Loucy (cell line): ENCODE results near the gene CAMSAP1.

ENCODE experiments used
- H2AFZ ChIP-seq: fragments of 200-600 bp; sonication (generic); 2 replicates; pipeline ENCODE4 v1.6.0; 2016; ENCODE audit warnings: antibody characterized with exemption, mild to moderate bottlenecking, low read length, moderate library complexity
- H3F3A ChIP-seq: fragments of 200-600 bp; 2 replicates; pipeline ENCODE4 v1.6.0; 2016; ENCODE audit warnings: antibody characterized with exemption, low read depth, mild to moderate bottlenecking
- H3K27me3 ChIP-seq: fragments of 200-600 bp; sonication (generic); 2 replicates; pipeline ENCODE4 v1.6.1; 2014; ENCODE audit warnings: low read length, mild to moderate bottlenecking; ENCODE audit not compliant: insufficient read depth, poor library complexity, severe bottlenecking
- H3K36me3 ChIP-seq: fragments of 200-600 bp; sonication (generic); 2 replicates; pipeline ENCODE4 v1.6.1; 2016; ENCODE audit warnings: low read length; ENCODE audit not compliant: insufficient read depth
- H3K4me1 ChIP-seq: fragments of 200-600 bp; sonication (generic); 2 replicates; pipeline ENCODE4 v1.5.1; 2014; ENCODE audit warnings: low read length, mild to moderate bottlenecking; ENCODE audit not compliant: insufficient read depth, poor library complexity, severe bottlenecking
- H3K4me2 ChIP-seq: fragments of 200-600 bp; sonication (generic); 2 replicates; pipeline ENCODE4 v1.6.0; 2014; ENCODE audit warnings: antibody characterized with exemption, low read length, low read depth, mild to moderate bottlenecking; ENCODE audit not compliant: poor library complexity, severe bottlenecking
- H3K4me3 ChIP-seq: fragments of 200-600 bp; sonication (generic); 2 replicates; pipeline ENCODE4 v1.5.1; 2014; ENCODE audit warnings: low read length, mild to moderate bottlenecking, mixed read lengths; ENCODE audit not compliant: poor library complexity, severe bottlenecking
- H3K79me2 ChIP-seq: fragments of 200-600 bp; sonication (generic); 2 replicates; pipeline ENCODE4 v1.6.1; 2014; ENCODE audit warnings: low read length; ENCODE audit not compliant: insufficient read depth
- H3K9ac ChIP-seq: fragments of 200-600 bp; sonication (generic); 2 replicates; pipeline ENCODE4 v1.6.0; 2014; ENCODE audit warnings: mild to moderate bottlenecking, low read depth, low read length, moderate library complexity; ENCODE audit not compliant: poor library complexity, severe bottlenecking
- H3K9me2 ChIP-seq: fragments of 200-600 bp; sonication (generic); replicated peaks from 2 replicates; pipeline ENCODE4 v1.6.1; 2016; ENCODE audit warnings: low read depth, low read length, mixed read lengths
- H3K9me3 ChIP-seq: fragments of 200-600 bp; sonication (generic); 2 replicates; pipeline ENCODE4 v1.6.1; 2014; ENCODE audit warnings: mild to moderate bottlenecking, antibody characterized with exemption, low read length, low read depth; ENCODE audit not compliant: insufficient read depth
- H4K20me1 ChIP-seq: fragments of 200-600 bp; sonication (generic); 2 replicates; pipeline ENCODE4 v1.6.0; 2014; ENCODE audit warnings: antibody characterized with exemption, low read length, mild to moderate bottlenecking; ENCODE audit not compliant: insufficient read depth, poor library complexity, severe bottlenecking
- EZH2phosphoT487 ChIP-seq: fragments of 200-600 bp; IDR thresholded peaks from 2 replicates; pipeline ENCODE4 v1.6.1; 2018; ENCODE audit warnings: antibody characterized with exemption, mild to moderate bottlenecking, moderate library complexity, borderline replicate concordance
- TF ChIP-seq, protein P1 (sequence below): fragments of 200-600 bp; sonication (generic); conservative IDR thresholded peaks from 2 replicates; pipeline ENCODE4 v1.5.1; 2014; ENCODE audit warnings: mild to moderate bottlenecking, antibody characterized with exemption, low read length

CAMSAP1 gene

DNA sequence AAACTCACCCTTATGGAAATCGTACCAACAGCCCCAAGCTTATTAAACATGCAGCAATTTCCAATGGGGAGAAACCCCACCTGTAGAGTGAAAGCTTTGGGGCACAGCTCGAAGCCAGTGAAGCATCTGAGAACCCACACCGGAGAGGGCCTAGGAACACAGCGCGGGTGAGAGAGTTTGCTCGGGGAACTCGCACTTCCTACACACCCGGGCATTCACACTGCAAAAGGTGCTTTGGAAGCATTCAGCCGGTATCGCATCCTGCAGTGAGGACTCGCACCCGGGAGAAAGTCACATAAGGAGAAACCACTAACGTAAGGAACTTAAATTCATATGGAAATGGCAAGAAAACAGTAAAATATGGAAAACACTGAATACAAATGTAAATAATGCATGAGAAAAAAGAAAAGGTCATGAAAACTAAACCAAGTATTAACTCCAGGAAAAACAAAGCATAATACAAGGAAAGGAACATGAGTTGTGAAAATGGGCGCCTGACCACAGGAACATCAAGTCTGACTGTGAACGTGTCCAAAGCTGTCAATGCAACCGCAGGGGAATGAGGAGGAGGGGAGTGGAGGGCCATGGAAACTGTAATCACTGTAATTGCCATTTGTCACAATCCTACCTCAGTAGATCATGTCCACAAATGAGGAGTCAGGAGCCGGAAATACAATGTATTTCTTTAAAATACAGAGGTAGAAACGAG is 28.7 kb downstream of the CAMSAP1 start:
- H3K4me3 ChIP-seq, result no peak overlapping the region
- peaks cover 20% of the 10 kb centered on the region; the same call in 1 of the 2 replicates for H3K36me3 ChIP-seq
- peaks cover 45% of the 10 kb centered on the region for H4K20me1 ChIP-seq
- no peak overlapping the region for H3K4me2 ChIP-seq
- H2AFZ ChIP-seq, result no peak overlapping the region
- no peak overlapping the region for H3K9ac ChIP-seq
- no peaks in the 10 kb centered on the region for H3K4me1 ChIP-seq
- no peaks in the 10 kb centered on the region for H3K9me3 ChIP-seq
- no peaks in the 10 kb centered on the region for H3K9me2 ChIP-seq
- H3K27me3 ChIP-seq, result no peaks in the 10 kb centered on the region
- no peaks in the 10 kb centered on the region for H3F3A ChIP-seq
- peaks cover 88% of the 10 kb centered on the region for H3K79me2 ChIP-seq
- TF ChIP-seq EZH2phosphoT487, result no peak
- TF ChIP-seq, protein P1, sequence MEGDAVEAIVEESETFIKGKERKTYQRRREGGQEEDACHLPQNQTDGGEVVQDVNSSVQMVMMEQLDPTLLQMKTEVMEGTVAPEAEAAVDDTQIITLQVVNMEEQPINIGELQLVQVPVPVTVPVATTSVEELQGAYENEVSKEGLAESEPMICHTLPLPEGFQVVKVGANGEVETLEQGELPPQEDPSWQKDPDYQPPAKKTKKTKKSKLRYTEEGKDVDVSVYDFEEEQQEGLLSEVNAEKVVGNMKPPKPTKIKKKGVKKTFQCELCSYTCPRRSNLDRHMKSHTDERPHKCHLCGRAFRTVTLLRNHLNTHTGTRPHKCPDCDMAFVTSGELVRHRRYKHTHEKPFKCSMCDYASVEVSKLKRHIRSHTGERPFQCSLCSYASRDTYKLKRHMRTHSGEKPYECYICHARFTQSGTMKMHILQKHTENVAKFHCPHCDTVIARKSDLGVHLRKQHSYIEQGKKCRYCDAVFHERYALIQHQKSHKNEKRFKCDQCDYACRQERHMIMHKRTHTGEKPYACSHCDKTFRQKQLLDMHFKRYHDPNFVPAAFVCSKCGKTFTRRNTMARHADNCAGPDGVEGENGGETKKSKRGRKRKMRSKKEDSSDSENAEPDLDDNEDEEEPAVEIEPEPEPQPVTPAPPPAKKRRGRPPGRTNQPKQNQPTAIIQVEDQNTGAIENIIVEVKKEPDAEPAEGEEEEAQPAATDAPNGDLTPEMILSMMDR, result no peak

DNA sequence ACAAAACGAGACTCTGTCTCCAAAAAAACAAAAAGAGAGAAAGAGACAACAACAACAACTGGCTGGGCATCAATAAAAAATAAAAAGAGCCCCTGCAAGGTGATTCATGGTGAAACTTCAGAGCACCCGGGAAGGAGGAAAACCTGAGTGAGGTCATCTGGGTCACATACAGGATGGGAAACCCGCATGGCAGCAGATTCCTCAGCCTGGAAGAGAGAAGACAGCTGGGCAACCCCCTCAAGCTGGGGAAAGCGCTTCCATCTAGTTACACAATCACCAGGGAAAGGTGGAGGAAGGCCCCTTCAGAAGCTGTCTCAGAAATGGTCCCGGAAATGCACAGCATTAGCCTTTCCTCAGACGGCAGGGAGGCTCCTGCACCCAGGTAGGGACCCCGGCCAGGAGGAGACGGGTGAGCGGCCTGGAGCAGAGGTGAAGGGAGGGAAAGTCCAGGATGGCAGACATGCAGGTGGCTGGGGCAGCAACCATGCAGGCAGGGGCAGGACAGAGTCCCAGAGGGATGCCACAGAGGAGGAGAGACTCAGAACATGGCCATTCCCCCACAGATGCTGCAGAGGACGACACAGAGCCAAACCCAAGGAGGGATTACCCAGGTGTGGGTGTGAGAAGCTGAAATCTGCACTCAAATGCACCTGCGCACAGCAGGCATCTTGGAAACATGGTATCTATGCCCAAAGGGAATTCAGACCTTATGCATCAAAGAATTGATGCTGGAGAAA is 29.4 kb downstream of the CAMSAP1 start:
- Histone ChIP-seq H3K4me3 (no peak overlapping the region), H2AFZ (no peak overlapping the region), H3F3A (no peaks in the 10 kb centered on the region), H4K20me1 (peaks cover 44% of the 10 kb centered on the region), H3K4me2 (no peak overlapping the region), H3K36me3 (peaks cover 20% of the 10 kb centered on the region; the same call in 1 of the 2 replicates), H3K4me1 (no peaks in the 10 kb centered on the region), H3K79me2 (peaks cover 84% of the 10 kb centered on the region), H3K9me2 (no peaks in the 10 kb centered on the region), H3K9ac (no peak overlapping the region), H3K27me3 (no peaks in the 10 kb centered on the region), H3K9me3 (no peaks in the 10 kb centered on the region)
- TF ChIP-seq, protein P1, result no peak
- TF ChIP-seq EZH2phosphoT487, result no peak

DNA sequence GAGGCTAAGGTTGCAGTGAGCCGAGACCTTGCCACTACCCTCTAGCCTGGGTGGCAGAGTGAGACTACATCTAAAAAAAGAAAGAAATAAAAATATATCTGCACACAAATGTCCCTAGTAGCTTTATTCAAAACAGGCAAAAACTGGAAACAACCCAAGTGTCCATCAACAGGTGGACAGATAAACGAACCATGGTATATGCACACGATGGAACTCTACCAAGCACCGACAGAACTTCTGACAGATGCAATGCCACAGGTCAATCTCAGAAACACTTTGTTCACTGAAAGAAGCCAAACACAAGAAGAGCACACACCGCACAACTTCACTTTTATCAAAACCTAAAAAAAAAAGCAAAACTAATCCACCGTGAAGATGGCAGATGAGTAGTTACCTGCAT is 30.4 kb downstream of the CAMSAP1 start:
- H3K4me2 ChIP-seq, result no peak overlapping the region
- peaks cover 84% of the 10 kb centered on the region for H3K79me2 ChIP-seq
- no peaks in the 10 kb centered on the region for H3K27me3 ChIP-seq
- H3K9me2 ChIP-seq, result no peaks in the 10 kb centered on the region
- no peak for TF ChIP-seq EZH2phosphoT487
- TF ChIP-seq, protein P1, result no peak
- H3K4me1 ChIP-seq, result no peaks in the 10 kb centered on the region
- no peak overlapping the region for H3K9ac ChIP-seq
- no peaks in the 10 kb centered on the region for H3K9me3 ChIP-seq
- no peak overlapping the region for H3K4me3 ChIP-seq
- no peak overlapping the region for H2AFZ ChIP-seq
- H3K36me3 ChIP-seq, result peaks cover 12% of the 10 kb centered on the region; the same call in 1 of the 2 replicates
- H4K20me1 ChIP-seq, result peaks cover 50% of the 10 kb centered on the region
- H3F3A ChIP-seq, result no peaks in the 10 kb centered on the region
